PFSK-1 (cell line): ENCODE measurements around the gene THSD4.

Experiments
- FOXP2 ChIP-seq: optimal IDR thresholded peaks from 2 replicates; pipeline ENCODE3; 2011; ENCODE audit warnings: borderline replicate concordance, control low read depth, inconsistent platforms; ENCODE audit not compliant: insufficient read depth; ENCODE audit errors: extremely low read length, extremely low read depth
- POLR2AphosphoS5 ChIP-seq: IDR thresholded peaks from 2 replicates; pipeline ENCODE4 v1.6.1; 2012; ENCODE audit warnings: low read depth, mild to moderate bottlenecking, control low read depth, low read length, moderate library complexity
- SIN3A ChIP-seq: IDR thresholded peaks from 2 replicates; pipeline ENCODE4 v1.6.1; 2012; ENCODE audit warnings: mild to moderate bottlenecking, low read length, moderate library complexity, borderline replicate concordance; ENCODE audit not compliant: insufficient read depth
- TAF1 ChIP-seq: IDR thresholded peaks from 2 replicates; pipeline ENCODE4 v1.6.1; 2012; ENCODE audit warnings: low read length, control low read depth, borderline replicate concordance; ENCODE audit not compliant: insufficient read depth
- TF ChIP-seq, protein P1 (sequence below), 2 experiments: IDR thresholded peaks; 2 replicates each; pipeline versions ENCODE4 v1.6.1 to v1.8.0; 2011 to 2012; ENCODE audit warnings: low read depth in 2 of 2, low read length in 2 of 2, control low read depth in 1 of 2, inconsistent platforms in 1 of 2, mild to moderate bottlenecking in 1 of 2, moderate library complexity in 1 of 2; ENCODE audit not compliant: insufficient read depth in 1 of 2

The THSD4 gene

DNA sequence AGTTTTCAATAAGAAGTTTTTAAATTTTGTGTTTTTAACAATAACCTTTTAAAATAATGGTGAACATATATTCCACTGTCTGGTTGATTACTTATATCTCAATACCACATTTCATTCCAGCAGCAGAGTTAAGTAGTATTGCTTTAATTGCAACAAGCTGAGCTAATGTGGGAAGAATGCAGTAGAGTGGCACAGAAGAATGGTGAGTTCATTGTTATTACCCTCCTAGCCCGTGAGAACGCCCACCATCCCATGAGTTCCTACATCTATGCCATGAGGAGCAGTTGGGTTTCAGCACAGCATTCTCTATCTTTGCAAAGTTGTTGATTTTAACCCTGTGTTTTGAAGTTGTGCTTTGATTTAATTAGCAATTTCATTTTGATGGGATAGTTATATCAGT, 677.2 kb downstream of the THSD4 start:
- TF ChIP-seq POLR2AphosphoS5 (no peak), FOXP2 (no peak), SIN3A (no peak), TAF1 (no peak)
- TF ChIP-seq, protein P1, sequence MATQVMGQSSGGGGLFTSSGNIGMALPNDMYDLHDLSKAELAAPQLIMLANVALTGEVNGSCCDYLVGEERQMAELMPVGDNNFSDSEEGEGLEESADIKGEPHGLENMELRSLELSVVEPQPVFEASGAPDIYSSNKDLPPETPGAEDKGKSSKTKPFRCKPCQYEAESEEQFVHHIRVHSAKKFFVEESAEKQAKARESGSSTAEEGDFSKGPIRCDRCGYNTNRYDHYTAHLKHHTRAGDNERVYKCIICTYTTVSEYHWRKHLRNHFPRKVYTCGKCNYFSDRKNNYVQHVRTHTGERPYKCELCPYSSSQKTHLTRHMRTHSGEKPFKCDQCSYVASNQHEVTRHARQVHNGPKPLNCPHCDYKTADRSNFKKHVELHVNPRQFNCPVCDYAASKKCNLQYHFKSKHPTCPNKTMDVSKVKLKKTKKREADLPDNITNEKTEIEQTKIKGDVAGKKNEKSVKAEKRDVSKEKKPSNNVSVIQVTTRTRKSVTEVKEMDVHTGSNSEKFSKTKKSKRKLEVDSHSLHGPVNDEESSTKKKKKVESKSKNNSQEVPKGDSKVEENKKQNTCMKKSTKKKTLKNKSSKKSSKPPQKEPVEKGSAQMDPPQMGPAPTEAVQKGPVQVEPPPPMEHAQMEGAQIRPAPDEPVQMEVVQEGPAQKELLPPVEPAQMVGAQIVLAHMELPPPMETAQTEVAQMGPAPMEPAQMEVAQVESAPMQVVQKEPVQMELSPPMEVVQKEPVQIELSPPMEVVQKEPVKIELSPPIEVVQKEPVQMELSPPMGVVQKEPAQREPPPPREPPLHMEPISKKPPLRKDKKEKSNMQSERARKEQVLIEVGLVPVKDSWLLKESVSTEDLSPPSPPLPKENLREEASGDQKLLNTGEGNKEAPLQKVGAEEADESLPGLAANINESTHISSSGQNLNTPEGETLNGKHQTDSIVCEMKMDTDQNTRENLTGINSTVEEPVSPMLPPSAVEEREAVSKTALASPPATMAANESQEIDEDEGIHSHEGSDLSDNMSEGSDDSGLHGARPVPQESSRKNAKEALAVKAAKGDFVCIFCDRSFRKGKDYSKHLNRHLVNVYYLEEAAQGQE (IDR thresholded peaks at IDR 0.05; ENCODE audit: insufficient read depth in 1 of 2, low read depth in 2 of 2, low read length in 2 of 2), result no peak

DNA sequence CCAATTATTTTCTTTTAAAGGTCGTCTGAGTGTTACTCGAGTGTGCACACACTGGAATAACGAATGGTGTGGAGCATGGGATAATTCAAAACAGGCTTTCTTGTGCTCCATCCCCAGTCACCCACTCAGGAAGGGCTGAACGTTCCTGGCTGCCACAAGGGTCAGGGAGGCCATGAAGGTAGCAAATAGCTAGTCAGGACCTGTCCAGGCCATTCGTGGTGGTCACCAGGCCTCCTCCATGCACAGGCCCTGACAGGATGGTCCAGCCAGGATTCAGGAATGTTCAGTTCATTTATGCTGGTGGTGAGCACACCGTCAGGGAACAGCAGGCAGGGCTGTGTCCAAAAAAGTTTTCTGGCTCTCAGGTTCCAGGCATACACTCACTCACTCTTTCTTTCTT, 683.4 kb downstream of the THSD4 start:
- TF ChIP-seq TAF1, result no peak
- TF ChIP-seq FOXP2, result no peak
- no peak for TF ChIP-seq SIN3A
- TF ChIP-seq, protein P1 (IDR thresholded peaks at IDR 0.05; ENCODE audit: insufficient read depth in 1 of 2, low read depth in 2 of 2, low read length in 2 of 2), result no peak
- no peak for TF ChIP-seq POLR2AphosphoS5

DNA sequence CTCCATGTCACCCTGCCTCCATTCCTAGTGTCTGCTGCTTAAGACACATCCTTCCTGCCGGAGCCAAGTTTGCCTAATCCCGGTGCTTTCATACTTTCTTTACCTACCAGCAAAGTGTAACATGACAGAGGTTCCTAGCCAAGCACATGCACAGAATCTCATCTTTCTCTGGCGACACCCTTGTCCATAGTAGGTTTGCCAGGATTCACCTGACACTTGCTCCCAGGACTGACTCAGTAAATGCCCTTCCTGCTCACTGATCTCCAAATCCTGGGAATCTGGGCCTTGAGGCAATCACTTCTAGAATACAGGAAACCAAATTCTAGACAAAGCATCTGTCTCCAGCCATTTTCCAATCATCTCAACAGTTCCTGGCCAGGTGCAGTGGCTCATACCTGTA, 684.9 kb downstream of the THSD4 start:
- TF ChIP-seq FOXP2 (no peak), POLR2AphosphoS5 (no peak), SIN3A (no peak), TAF1 (no peak)
- TF ChIP-seq, protein P1 (IDR thresholded peaks at IDR 0.05; ENCODE audit: insufficient read depth in 1 of 2, low read depth in 2 of 2, low read length in 2 of 2), result no peak

DNA sequence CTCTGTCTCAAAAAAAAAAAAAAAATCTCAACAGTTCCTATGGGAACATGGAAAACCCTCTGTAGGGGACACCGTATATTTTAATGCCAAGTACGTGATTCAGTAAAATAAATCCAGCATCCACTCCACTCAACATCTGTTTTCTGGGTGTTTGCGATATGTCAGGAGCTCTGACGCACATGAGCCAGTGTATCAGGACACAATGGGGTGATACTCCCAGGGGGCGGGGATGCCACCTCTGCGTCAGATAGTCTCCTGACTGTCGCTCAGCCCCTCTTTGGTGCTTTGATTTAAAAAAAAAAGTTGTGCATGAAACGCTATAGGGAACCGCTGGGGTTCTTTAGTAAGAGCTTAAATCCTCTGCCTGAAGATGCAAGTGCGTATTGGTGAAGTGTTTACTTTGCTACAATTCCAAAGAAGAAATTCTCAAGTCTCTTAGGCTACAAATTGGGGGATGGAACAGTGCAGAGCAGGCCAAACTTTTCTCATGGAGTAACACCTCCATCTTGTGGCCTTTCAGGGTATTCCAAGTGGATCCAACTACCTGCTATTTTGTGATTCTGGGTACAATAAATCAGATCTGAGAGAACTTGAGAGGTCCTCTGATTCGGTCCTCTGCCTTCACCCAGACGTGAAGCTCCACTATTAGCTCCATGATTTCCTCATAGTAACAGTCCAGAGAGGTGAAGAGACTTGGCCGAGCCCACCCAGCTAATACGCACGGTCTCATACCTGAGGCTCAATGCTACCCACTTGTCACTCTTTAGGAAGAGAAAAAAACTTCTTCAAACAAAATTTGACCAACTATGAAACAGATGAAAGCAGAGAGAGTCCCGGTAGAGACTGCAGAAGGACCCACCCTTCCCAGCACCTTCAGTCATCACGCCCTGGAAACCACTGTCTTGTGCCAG, 685.8 kb downstream of the THSD4 start:
- TF ChIP-seq FOXP2, result no peak

DNA sequence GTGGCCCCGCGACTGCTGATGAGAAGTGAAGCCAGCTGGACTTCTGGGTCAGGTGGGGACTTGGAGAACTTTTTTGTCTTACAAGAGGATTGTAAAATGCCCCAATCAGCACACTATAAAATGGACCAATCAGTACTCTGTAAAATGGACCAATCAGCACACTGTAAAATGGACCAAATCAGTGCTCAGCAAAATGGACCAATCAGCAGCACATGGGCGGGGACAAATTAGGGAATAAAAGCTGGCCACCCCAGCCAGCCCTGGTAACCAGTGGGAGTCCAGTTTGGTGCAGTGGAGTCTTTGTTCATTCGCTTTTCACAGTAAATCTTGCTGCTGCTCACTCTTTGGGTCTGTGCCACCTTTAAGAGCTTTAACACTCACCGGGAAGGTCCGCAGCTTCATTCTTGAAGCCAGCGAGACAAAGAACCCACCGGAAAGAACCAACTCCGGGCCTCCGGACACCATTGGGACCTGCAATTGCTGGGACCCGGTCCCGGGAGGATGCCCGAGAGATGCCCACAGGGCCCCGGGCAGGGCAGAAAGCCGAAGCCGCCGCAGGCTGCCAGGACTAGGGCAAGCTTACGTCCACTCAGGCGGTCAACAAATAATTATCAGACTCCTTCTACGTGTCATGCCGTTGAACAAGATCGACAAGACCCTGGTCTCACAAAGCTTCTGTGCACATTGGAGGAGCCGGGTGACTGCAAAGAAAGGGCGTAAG, 686.8 kb downstream of the THSD4 start:
- TF ChIP-seq, protein P1 (IDR thresholded peaks at IDR 0.05; ENCODE audit: insufficient read depth in 1 of 2, low read depth in 2 of 2, low read length in 2 of 2), result no peak
- TF ChIP-seq TAF1, result no peak
